HG02852 (cell line): ENCODE results near the gene CAPN10.

Experiments
- ATAC-seq: cut with Tn5 transposase; IDR thresholded peaks from one replicate; pipeline ENCODE4 v1.9.1; 2021; ENCODE audit warnings: mild to moderate bottlenecking, moderate library complexity; ENCODE audit not compliant: unreplicated experiment

CAPN10 gene

GRCh38 chr2:240620859-240621258, 34.3 kb downstream of the CAPN10 start:
- no peak for ATAC-seq

- ATAC-seq = no peak
These were observed 35.5 kb downstream of the CAPN10 start for GRCh38 chr2:240622060-240622411.

GRCh38 chr2:240622531-240623235, 36.1 kb downstream of the CAPN10 start:
- no peak for ATAC-seq

- ATAC-seq = no peak
These were observed 37.0 kb downstream of the CAPN10 start for GRCh38 chr2:240623531-240624010.

- ATAC-seq = no peak
These were observed 37.7 kb downstream of the CAPN10 start for GRCh38 chr2:240624011-240624949.

- no peak for ATAC-seq
These were observed 38.6 kb downstream of the CAPN10 start, which contains the start of gene GPR35 for GRCh38 chr2:240624950-240625621. GPR35 (plus strand) TSS chr2:240625480; CDS start chr2:240629953, 4,473 bp downstream.

- no peak for ATAC-seq
These were observed 40.2 kb downstream of the CAPN10 start for GRCh38 chr2:240626531-240627300.

- ATAC-seq = no peak
These were observed 41.4 kb downstream of the CAPN10 start for GRCh38 chr2:240627736-240628506.

- no peak for ATAC-seq
These were observed 41.9 kb downstream of the CAPN10 start for GRCh38 chr2:240628507-240628807.

GRCh38 chr2:240628808-240629618, 42.5 kb downstream of the CAPN10 start:
- ATAC-seq = no peak

GRCh38 chr2:240629619-240629967, 43.1 kb downstream of the CAPN10 start:
- ATAC-seq = no peak

- ATAC-seq = no peak
These were observed 43.6 kb downstream of the CAPN10 start for GRCh38 chr2:240629968-240630770.

- ATAC-seq = no peak
These were observed 44.4 kb downstream of the CAPN10 start for GRCh38 chr2:240630771-240631547.

- ATAC-seq = no peak
These were observed 45.2 kb downstream of the CAPN10 start for GRCh38 chr2:240631548-240632305.

- no peak for ATAC-seq
These were observed 45.8 kb downstream of the CAPN10 start for GRCh38 chr2:240632306-240632721.

GRCh38 chr2:240635121-240635997, 48.8 kb downstream of the CAPN10 start:
- ATAC-seq = no peak
